H1 (cell line): ENCODE results near the gene DIP2C. TPM values are rescaled to one million over a fixed set of nuclear protein-coding genes. Genes with fewer than 3 reads are reported as not detected.

Experiments
- CBX8 ChIP-seq: fragments of 300-800, 300-1000 bp; sonication (generic); IDR thresholded peaks from 2 replicates; pipeline ENCODE4 v1.7.1; 2016; ENCODE audit warnings: low read depth, low read length, borderline replicate concordance
- NRF1 ChIP-seq: IDR thresholded peaks from 2 replicates; pipeline ENCODE4 v1.6.1; 2011; ENCODE audit warnings: mild to moderate bottlenecking, low read depth, low read length, improper control_type of control experiment
- TAF1 ChIP-seq: IDR thresholded peaks from 2 replicates; pipeline ENCODE4 v1.6.1; 2011; ENCODE audit warnings: mild to moderate bottlenecking, low read depth, low read length
- ZNF274 ChIP-seq: IDR thresholded peaks from 2 replicates; pipeline ENCODE4 v1.7.0; 2012; ENCODE audit warnings: low read length, borderline replicate concordance; ENCODE audit errors: extremely low read depth
- polyA plus RNA-seq, 7 experiments: library from polyadenylated mRNA; depleted of rRNA in 3 of 7; stranded (reverse) in 5 of 7; unstranded in 2 of 7; fragments of >200 nt in 5 of 7; fragments of 200-250 nt in 2 of 7; gene quantifications; 1 replicate in 5 of 7; 2 replicates in 1 of 7; 4 replicates in 1 of 7; pipeline versions ENCODE4 v1.2.1 to v1.2.3, GENCODE V29; 2011 to 2013; ENCODE audit warnings: missing spikeins in 2 of 7, mixed read lengths in 2 of 7
- total RNA-seq: library from RNA; stranded (reverse); fragmentation: NEBNext Ultra II Directional; extraction: Animal tissue kit (Norgen Biotek cat#: 25700); gene quantifications from 2 replicates; pipeline ENCODE4 v1.2.1, GENCODE V29; 2021

DIP2C gene
- total and polyA plus RNA-seq, 2 of the 8 experiments (the other 6 are each of a cell fraction or from before 2014, with no cell fraction given), result 3.8 to 9.3 TPM

DNA sequence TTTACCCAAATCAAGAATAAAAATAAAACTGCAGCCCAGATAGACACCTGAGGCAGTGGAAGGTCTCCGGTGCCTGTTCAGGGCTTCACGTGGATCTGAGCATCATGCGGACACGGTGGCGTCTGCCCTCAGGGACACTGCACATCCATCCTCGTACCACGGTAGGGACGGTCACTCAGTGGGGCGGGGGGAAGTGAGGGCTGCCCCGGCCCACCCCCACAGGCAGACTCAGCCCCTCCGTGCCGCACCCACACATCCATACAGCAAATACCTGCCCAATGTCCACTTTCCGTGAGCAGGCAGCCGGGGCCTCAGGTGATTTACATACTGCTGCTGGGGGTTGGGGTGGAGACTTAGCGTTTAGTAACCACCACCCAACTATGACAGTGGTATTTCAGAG is 207.8 kb downstream of the DIP2C start (continued):
- TF ChIP-seq ZNF274, result no peak
- TF ChIP-seq TAF1, result no peak
- TF ChIP-seq NRF1, result no peak
- no peak for TF ChIP-seq CBX8
- TF ChIP-seq, all 59 proteins: peak for 0
